SU-DHL-6 (cell line): Measurements from ENCODE around the gene ACVR2B.

Experiments used
- EZH2phosphoT487 ChIP-seq: fragments of 200-600 bp; sonication (generic), shearing (Covaris generic); conservative IDR thresholded peaks from 2 replicates; pipeline ENCODE4 v1.6.1; 2018; ENCODE audit warnings: mild to moderate bottlenecking, antibody characterized with exemption, low read length, moderate library complexity, mixed read lengths
- TF ChIP-seq, protein P1 (sequence below): fragments of 200-600 bp; sonication (generic); IDR thresholded peaks from one replicate; pipeline ENCODE4 v1.5.1; 2017; ENCODE audit warnings: antibody characterized with exemption, mild to moderate bottlenecking, low read length, moderate library complexity; ENCODE audit not compliant: insufficient read depth, poor library complexity, severe bottlenecking

- TF ChIP-seq, protein P1, sequence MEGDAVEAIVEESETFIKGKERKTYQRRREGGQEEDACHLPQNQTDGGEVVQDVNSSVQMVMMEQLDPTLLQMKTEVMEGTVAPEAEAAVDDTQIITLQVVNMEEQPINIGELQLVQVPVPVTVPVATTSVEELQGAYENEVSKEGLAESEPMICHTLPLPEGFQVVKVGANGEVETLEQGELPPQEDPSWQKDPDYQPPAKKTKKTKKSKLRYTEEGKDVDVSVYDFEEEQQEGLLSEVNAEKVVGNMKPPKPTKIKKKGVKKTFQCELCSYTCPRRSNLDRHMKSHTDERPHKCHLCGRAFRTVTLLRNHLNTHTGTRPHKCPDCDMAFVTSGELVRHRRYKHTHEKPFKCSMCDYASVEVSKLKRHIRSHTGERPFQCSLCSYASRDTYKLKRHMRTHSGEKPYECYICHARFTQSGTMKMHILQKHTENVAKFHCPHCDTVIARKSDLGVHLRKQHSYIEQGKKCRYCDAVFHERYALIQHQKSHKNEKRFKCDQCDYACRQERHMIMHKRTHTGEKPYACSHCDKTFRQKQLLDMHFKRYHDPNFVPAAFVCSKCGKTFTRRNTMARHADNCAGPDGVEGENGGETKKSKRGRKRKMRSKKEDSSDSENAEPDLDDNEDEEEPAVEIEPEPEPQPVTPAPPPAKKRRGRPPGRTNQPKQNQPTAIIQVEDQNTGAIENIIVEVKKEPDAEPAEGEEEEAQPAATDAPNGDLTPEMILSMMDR = no peak
- no peak for TF ChIP-seq EZH2phosphoT487
Observed at GRCh38 chr3:38455639-38456430, 2.1 kb downstream of the ACVR2B start.
